NCI-H2171 (cell line): ENCODE results near the gene DSC2.
"Not testable (repeated sequence)": the region's sequence is repeated elsewhere in the genome, so short reads cannot be mapped to it uniquely, and the experiment has no call there.

Source experiments
- DNase-seq: peaks from one replicate; lab custom pipeline; 2025; lab: John Stamatoyannopoulos, UW

The DSC2 gene

DNA sequence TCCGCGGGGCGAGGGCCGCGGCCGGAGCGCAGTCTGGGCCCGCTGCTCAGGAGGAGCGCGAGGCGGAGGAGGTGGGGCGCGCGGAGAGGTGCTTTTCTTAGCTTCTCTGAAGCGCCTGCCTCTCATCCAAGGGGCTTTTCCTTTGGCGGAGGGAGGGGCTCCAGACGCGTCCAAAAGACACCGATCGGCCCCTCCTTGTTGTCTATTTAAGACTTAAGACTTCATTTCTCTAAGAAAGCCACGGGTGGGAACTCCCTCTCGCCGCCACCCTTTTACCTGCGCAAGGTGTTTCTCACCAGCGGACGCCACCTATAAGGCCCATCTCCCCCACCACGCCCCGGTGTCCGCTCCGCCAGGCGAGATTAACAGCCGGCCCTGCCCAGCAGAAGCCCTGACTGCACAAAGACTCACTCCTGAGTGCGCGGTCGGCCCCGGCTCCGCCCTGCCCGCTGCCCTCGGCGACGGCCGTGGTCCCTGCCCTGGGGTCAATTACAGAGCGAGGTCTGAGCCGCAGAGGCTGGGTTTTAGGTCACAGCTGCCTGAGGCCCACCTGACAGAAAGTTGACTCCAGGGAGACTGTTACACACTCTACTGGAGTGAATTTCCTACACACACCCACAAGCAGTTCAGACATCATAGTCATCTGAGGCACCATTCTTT, at the start of gene DSC2:
Gene DSC2 (minus strand): TSS at position 397 of the 660 bp plus-strand sequence. CDS start 450 bp downstream, outside the sequence.
- no peak for DNase-seq

DNA sequence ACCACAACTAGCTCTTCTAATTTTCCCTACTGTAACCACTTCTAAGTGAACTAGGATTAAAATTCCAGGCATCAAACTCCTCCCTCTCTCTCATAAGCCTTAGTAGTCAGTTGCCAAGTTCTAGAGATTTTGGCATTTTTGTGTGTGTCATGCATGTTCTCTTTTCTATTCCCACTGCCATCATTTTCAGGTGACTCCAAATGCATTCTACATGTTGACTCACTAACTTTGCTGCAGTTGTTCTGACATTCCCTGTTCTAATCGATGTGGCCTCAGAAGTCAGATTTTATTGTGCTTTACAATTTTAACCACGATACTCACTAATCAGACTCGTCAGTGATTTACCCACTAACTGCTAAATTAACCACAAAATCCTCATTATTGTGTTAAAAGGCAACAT, 47.1 kb upstream of the DSC2 start:
- DNase-seq = no peak

DNA sequence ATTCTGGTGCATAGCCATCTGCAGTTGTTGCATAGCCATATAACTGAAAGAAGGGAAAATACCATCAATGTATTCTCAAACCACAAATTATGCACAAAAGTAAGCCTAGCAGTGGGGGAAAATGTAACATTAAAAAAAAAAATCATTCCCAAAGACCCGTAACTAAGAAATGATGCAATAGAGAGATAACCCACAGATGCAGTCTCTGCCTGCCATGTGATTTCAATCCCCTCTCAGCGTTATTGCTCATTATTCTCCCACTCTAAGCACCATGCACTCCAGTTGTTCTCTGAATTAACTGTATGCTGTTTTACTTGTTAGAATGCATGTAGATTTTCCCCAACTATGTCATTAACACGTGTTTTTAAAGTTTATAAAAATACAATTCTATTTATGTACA, 46.4 kb upstream of the DSC2 start:
- no peak for DNase-seq

DNA sequence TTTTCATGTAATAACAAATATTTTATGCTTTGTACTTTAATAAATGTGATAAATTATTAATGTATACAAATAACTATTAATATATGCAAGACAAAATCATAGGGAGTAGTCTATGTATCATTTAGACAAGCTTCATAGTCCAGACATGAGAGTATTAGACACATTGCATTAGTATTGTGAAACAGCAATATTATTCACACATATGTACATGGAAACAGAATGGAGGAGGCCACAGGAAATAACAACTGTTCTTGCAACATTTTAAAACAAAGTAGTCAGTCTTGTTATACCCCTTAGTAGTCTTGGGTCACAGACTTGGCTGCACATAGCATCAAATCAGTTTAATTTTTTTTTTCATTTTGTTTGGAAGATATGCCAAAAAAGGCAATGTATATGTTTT, 44.6 kb upstream of the DSC2 start:
- DNase-seq = no peak

DNA sequence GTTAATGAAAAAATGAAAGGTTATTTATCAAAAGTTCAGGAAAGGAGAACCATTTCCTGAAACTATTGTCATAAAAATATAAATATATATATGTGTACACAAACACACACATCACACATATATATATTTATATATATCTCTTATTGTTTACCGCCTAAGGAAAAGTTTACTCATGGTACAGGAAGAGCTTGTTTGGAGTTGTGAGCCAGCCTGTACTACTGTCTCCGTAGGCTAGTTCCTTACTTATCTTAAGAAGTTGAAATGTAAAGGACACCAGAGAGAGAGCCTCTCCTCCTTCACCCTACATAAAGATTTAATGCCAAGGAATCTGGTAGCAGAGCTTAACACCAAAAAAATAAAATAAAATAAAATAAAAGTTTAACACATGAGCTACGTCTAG, 40.8 kb upstream of the DSC2 start:
- no peak for DNase-seq

DNA sequence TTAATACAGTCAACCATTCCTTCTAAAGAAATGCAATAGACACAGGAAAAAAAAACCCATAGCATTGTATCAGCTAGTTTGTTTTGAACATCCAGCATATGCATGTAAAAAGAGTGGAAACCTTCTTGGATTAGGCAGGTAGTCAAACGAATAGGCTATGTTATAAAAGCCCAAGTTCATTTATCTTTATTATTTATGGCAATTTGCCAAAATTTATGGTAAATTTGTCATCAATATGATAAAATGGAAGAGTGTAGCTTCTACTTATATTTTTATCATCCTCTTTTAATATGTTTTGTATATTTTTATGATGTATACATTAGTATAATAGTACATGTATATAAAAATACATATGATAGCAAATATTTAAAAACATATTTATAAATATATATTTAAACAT, 36.5 kb upstream of the DSC2 start:
- DNase-seq = no peak

DNA sequence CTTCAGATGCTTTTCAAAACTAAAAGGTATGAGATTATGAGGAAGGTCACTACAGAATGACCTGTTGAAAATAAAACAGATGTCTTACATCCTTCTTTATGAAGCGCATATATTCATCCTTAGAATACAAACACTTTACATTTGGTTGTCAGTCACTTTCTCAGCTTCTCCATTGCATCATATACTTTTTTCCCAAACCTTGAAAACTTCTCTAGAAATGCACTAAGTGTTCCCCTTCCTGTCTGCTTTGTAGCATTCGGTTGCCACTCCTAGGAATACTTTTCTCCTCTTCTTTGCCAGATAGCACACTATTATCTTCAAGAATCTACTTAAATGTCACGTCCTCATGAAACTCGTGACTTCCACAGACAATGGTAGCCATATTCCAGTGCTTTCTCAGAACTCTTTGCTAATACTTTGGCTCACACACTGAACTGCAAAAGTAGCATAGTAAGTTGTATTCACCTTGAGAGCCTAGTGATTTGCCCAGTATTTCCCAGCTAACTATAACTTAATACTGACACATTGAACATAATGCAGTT, 32.8 kb upstream of the DSC2 start:
- no peak for DNase-seq

DNA sequence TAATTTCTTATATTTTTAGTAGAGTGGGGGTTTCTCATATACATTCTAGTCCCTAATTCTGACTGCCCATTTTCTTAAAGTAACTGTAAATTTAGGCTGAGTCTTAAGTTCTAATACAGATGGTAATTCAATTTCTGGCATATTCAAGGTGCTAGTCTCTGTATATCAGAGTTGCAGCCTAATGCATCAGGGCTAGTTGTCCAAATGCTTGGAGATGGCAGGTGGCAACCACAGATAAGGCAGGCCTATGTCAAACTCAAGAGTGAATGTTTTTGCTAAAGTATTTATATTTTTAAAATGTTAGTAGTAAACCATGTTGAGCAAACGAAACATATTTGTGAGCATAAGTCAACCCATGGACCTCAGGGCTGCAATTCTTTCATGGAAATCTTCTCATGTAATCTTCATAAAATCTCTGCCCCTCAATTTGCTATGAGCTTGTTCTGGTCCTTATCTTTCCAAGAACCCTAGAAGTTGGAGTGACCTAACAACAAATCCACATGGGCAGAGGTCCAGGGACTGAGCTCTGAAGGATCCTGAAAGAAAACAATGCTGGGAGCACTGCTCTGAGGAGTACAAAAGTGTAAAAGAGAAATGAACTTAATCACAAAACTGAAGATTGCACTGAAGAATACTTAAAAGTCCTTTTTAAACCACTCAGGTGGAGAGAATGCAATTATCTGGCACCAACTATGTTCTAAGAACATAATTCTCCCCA, 27.3 kb upstream of the DSC2 start:
- no peak for DNase-seq

DNA sequence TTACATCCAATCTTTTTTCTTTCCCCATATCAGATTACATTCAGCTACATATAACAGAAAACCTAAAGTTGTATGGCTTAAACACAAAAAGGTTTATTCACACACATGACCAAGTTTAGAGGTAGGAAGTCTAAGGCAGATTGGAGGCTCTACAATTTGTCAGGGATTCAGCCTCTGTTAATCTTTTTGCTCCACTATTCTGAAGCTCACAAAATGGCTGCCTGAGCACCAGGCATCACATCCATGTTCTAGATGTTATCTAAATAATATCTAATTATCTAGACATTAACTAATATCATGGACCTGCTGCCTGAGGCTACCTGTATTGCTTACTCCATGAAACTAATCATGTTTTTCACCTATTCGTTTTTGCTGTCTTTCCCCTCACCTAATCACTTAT, 23.7 kb upstream of the DSC2 start:
- DNase-seq = no peak

DNA sequence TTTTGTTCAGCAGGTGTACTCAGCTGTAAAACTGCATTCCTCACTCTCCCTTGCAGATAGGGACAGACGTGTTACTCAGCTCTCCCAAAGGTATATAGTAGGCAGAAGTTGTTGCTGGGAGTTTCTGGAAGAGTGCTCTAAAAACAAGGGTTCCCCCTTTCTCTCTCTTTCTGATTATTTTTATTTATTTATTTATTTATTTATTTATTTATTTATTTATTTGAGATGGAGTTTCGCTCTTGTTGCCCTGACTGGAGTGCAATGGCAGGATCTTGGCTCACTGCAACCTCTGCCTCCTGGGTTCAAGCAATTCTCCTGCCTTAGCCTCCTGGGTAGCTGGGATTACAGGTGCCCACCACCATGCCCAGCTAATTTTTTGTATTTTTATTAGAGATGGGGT, 20.9 kb upstream of the DSC2 start:
- DNase-seq = not testable (repeated sequence)

DNA sequence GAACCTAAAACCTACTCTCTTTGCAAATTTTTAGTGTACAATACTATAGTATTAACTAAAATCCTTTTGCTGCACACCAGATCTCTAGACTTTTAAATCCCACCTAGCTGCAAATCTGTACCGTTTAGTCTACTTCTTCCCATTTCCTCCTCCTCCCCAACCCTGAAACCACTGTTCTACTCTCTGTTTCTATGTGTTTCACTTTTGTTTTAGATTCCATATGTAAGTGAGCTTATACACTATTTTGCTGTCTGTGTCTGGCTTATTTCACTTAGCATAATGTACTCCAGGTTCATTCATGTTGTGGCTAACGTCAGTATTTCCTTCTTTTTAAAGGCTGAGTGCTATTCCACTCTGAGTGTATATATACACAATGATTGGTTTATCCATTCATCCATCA, 18.4 kb upstream of the DSC2 start:
- DNase-seq = no peak

DNA sequence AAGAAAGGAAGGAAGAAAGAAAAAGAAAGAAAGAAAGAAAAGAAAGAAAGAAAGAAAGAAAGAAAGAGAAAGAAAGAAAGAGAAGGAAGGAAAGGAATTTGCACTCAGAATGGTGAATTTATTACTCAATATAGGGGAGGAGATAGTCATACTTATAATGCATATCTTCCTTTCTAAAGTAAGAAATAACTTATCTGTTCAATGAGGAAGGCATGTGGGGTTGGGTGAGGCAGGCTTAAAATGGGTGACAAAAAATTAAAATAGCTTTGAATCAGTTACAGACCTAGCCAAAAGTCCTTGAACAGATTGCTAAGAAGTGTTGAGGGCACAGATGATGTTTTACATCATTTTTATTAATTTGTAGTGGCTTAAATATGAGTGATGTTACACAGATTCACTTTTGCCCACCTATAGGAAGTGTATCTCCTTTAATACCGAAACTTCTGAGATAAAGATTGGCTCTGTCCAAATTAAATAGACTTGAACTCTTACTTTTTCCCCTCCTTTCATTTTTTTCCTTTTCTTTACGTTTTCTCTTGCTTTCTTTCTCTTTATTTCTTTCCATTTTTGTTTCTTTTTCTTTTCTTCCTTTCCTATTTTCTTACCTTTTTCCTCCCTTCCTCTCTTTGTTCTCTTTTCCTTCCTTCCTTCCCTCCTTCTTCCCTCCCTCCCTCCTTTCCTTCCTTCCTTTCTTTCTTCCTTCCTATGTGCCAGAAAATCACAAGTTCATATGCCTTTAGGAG, 14.8 kb upstream of the DSC2 start:
- no peak for DNase-seq

DNA sequence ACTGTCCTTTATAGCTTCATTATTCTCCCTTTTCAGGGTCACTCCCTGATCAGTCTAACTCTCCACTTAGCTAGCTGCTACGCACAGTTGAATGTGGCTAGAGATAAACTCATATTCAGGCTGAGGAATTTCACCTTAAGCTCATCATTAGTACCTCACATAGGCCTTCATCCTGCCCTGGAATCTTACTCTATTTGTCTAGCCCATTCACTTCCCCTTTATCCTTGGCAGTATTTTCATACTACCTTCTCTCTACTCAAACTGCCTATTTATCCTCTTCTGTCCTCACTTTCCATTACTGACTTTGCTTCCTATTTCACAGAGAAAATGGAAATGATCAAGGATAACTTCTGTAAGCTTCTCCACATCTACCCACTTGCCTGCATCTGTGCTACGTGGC, 10.6 kb upstream of the DSC2 start:
- no peak for DNase-seq

DNA sequence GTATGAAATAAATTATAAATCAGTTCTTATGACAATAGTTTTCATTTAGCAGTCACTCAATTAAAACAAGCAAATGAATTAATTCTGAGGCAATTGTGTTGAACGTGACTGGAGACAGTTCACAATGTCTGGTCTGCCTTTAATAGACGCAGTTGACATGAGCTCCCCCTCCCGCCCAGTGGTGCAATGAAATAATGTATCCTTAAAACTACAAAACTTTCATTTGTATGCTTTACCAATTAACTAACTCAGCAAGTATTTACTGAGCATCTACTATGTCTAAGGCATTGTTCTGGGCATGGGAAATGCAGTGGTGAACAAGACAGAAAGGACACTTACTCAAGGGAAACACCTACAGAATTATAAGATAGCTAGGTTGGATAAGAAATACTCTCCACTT, 3.5 kb upstream of the DSC2 start:
- no peak for DNase-seq

DNA sequence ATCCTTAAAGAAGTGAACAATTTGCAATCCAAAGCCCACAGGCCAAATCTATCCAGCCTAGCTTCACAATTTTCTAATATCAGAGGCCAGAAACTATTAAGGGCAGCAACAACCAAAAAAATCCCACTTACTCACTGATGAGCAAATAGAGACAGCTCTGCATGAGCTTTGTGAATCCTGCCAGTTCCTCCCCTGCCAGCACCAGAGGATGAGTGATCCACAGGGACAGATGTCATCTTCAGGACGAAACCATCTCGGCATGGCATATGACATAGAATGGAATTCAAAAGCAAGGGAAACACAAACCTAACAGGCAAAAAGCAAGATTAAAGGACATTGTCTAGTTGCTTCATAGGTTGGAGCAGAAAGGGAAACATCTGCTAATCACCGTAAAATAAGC, 2.2 kb upstream of the DSC2 start:
- no peak for DNase-seq

DNA sequence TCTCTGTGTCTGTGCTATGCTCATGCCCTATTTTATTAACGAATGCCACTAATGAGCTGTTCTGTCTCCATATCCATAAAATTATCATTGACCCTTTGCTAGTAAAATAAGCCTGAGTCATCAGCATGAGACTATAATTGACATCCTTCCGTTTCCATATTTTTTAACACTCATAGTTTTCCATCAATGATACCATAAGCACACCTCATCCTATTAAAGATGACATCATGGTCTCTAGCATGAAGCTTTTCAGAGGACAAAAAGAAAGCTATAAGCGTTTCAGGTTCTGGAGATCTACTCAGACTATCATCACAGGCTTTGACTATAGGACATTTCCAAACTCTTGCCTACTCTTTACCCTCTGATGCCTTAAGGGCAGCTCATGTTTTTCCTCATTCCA, 1.2 kb upstream of the DSC2 start:
- DNase-seq = no peak

DNA sequence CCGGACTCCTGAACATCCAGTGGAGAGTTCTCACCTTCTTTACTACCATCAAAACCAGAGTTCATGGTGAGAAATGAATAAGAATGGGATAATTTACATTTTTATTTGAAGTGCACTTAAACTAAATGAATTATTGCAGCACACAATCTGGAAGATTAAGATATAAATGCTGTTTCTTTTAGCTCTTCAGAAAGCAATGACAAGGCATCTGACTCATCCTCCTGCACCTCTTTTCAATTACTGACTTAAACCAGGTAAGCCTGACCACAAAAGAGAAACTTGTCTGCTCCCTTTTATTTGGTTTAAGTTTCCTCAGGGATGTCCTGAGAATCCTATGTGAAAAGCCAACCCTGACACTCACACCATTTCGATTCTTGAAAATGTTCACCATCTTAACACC, 720 bp upstream of the DSC2 start:
- DNase-seq = no peak

DNA sequence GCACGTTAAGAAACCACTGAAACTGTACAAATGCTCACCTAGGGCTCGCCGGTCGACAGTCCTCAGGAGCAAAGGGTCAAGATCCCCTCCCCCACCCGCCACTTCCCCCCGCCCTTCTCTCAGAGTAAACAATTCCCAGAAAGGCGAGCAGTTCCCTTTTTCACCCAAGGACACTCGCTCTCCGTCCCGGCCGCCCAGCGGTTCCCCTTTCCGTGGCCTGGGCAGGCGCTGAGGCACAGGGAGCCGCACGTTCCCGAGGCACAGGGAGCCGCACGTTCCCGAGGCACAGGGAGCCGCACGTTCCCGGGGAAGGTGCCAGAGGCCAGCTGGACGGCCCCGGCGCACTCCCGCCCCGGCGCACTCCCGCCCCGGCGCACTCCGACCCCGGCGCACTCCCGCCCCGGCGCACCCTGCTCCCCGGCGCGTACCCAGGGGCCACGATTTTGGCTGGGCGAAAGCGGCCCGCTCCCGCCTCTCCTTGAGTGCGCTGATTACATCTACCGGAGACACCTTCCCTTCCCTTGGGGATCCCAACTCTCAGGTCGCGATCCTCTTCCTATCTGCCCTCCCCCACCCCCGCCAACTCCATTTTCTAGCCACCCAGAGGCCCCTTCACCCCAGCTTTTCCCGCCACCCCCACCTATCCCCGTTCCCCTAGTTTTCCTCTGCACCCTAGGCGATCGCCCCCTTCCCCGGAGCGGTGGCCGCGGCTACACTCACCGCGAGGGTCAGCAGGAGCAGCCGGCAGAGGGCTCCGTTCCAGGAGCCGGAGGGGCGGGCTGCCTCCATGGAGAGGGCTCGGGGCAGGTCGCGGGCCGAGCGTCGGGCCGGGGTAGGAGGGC, 817 bp downstream of the DSC2 start:
- no peak for DNase-seq

DNA sequence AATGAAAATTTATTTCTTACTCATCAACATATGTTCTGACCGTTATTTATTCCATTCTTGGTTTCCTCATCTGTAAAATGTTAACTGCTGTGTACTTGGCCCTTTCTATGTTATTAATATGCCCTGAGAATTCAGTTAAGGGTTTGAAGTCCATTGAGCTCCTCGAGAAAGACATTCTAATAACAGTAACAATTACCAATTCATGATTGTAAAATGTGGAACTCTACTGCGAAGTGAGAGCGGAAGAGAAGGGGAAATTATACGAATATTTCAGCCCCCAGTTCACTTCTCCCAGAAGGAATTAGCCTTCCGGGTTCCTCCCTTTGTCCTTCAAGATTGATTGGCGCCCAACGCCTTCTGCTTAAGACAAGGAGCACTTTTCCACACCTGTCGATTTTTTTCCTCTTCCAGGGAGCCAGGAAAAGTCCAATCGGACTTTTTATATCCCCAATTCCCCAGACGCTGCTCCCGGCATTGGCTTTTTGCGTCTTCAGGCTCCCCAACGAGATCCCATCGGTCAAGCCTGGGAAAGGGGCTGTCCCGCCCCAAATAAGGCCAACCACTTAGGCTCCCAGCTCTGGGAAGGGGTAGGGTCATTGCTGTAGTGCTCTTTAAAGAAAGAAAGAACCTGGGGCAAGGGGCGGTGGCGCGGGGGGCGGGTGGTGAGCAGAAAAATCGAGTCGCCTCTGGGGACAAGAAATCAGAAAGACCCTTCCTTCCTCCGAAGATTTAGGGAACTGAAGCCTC, 1.6 kb downstream of the DSC2 start:
- DNase-seq = no peak

DNA sequence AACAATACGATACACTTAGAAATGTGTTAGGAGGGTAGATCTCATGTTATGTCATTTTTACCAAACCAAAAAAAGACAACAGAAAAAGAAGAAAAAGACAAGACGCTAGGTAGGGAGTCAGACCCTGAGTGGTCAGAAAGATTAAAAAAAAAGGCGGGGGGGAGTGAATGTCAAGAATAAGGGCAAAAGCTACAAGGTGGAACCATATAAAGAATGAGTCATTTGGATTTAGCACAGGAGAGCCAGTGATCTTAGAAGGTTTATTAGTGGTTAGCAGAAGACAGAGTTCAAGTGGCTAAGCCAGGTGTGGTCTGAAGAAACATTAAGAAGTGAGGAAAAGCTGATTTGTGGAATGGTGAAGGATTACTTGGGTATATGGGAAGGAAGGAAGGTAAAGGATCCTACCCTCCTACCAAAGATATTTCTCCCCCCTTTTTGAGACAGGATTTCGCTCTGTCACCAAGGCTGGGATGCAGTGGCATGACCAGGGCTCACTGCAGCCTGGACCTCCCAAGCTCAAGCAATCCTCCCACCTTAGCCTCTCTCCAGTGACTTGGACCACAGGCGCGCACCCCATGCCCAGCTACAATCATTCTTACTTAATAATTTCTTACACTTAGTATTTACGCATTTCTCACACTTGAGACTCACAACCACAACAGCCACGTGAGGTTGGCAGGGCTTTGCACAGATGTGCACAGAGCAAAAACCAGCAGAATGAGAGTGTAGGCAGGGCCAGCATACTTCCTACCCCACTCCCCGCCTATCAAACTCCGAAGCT, 2.6 kb downstream of the DSC2 start:
- DNase-seq = no peak

DNA sequence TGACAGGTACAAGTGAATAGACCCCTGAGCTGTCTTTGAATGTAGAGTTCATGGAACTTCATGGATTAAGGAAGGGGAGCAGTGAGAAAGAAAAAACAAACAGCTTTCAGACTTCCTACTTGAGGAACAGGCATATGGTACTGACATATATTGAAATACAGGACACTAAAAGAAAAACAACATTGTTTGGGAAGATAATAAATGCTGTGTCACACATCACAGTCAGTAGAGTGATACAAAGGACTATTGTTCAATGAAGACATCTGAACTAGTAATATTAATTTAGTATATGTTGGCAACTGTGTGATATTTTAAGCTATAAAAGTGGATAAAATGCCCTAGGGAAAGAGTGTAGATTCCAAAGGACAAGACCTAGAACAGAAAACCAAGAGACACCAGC, 3.3 kb downstream of the DSC2 start:
- DNase-seq = no peak
